Skeletal muscle satellite cell (primary cell): ENCODE data around the gene TPP1. TPM values are rescaled to one million over a fixed set of nuclear protein-coding genes. Genes with fewer than 3 reads are reported as not detected.

Experiments used
- H3K27me3 ChIP-seq: 2 replicates; pipeline ENCODE4 v1.7.0; 2013; ENCODE audit warnings: low read length; ENCODE audit not compliant: control insufficient read depth, insufficient read depth
- H3K36me3 ChIP-seq: 2 replicates; pipeline ENCODE4 v1.7.0; 2013; ENCODE audit warnings: mild to moderate bottlenecking, control low read depth, low read length; ENCODE audit not compliant: insufficient read depth
- H3K4me1 ChIP-seq: 2 replicates; pipeline ENCODE4 v1.7.0; 2013; ENCODE audit warnings: low read length; ENCODE audit not compliant: control insufficient read depth, insufficient read depth
- H3K4me2 ChIP-seq: 2 replicates; pipeline ENCODE4 v1.7.0; 2013; ENCODE audit warnings: mild to moderate bottlenecking, low read length
- H3K4me3 ChIP-seq: 2 replicates; pipeline ENCODE4 v1.7.0; 2013; ENCODE audit warnings: low read length
- H3K9ac ChIP-seq: 2 replicates; pipeline ENCODE4 v1.7.0; 2013; ENCODE audit warnings: mild to moderate bottlenecking, low read depth, low read length, moderate library complexity
- H3K9me3 ChIP-seq: replicated peaks from 2 replicates; pipeline ENCODE4 v1.7.0; 2013; ENCODE audit warnings: mild to moderate bottlenecking, control low read depth, low read length
- total RNA-seq: library from RNA; depleted of rRNA; stranded (reverse); fragments of >200 nt; gene quantifications from 2 replicates; pipeline ENCODE4 v1.2.3, GENCODE V29; 2012; rRNA removed

Gene TPP1
- 60.9 and 62.9 TPM in 2 replicates for total RNA-seq

GRCh38 chr11:6619004-6619745 is at the start of gene TPP1:
TPP1 (minus strand) TSS chr11:6619422; CDS start chr11:6619400, 22 bp downstream.
- Histone ChIP-seq H3K36me3 (peaks cover 17% of the 10 kb centered on the region), H3K4me2 (peak within 1 kb of the TSS; percentile 95), H3K4me3 (peak within 1 kb of the TSS; percentile 92), H3K9ac (peak within 1 kb of the TSS; percentile 88), H3K27me3 (no peaks in the 10 kb centered on the region), H3K4me1 (peaks cover 18% of the 10 kb centered on the region), H3K9me3 (no peaks in the 10 kb centered on the region)

- H3K9me3 ChIP-seq, result no peaks in the 10 kb centered on the region
- no peaks in the 10 kb centered on the region for H3K36me3 ChIP-seq
- no peaks in the 10 kb centered on the region for H3K4me1 ChIP-seq
- H3K27me3 ChIP-seq, result no peaks in the 10 kb centered on the region
- no peak overlapping the region for H3K4me3 ChIP-seq
- no peak overlapping the region for H3K9ac ChIP-seq
- no peak overlapping the region for H3K4me2 ChIP-seq
These were observed 48.6 kb upstream of the TPP1 start for GRCh38 chr11:6667733-6668374.

GRCh38 chr11:6666302-6667183 is 47.3 kb upstream of the TPP1 start:
- Histone ChIP-seq H3K4me3 (no peak overlapping the region), H3K4me1 (no peaks in the 10 kb centered on the region), H3K4me2 (no peak overlapping the region), H3K27me3 (no peaks in the 10 kb centered on the region), H3K9ac (no peak overlapping the region), H3K36me3 (no peaks in the 10 kb centered on the region), H3K9me3 (no peaks in the 10 kb centered on the region)

- H3K4me2 ChIP-seq, result no peak overlapping the region
- H3K4me3 ChIP-seq, result no peak overlapping the region
- no peak overlapping the region for H3K9ac ChIP-seq
- peaks cover 5% of the 10 kb centered on the region for H3K27me3 ChIP-seq
- no peaks in the 10 kb centered on the region for H3K4me1 ChIP-seq
- H3K9me3 ChIP-seq, result no peaks in the 10 kb centered on the region
- no peaks in the 10 kb centered on the region for H3K36me3 ChIP-seq
These were observed 45.3 kb upstream of the TPP1 start for GRCh38 chr11:6664551-6664950.

GRCh38 chr11:6663794-6664469 is 44.7 kb upstream of the TPP1 start:
- Histone ChIP-seq H3K27me3 (peaks cover 10% of the 10 kb centered on the region), H3K36me3 (no peaks in the 10 kb centered on the region), H3K9ac (no peak overlapping the region), H3K4me3 (no peak overlapping the region), H3K4me1 (no peaks in the 10 kb centered on the region), H3K9me3 (no peaks in the 10 kb centered on the region), H3K4me2 (no peak overlapping the region)

- Histone ChIP-seq H3K4me3 (no peak overlapping the region), H3K4me1 (no peaks in the 10 kb centered on the region), H3K9me3 (no peaks in the 10 kb centered on the region), H3K9ac (no peak overlapping the region), H3K27me3 (peaks cover 40% of the 10 kb centered on the region), H3K4me2 (no peak overlapping the region), H3K36me3 (no peaks in the 10 kb centered on the region)
These were observed 41.5 kb upstream of the TPP1 start for GRCh38 chr11:6660712-6661111.

- no peak overlapping the region for H3K4me3 ChIP-seq
- H3K9ac ChIP-seq, result no peak overlapping the region
- H3K36me3 ChIP-seq, result no peaks in the 10 kb centered on the region
- no peak overlapping the region for H3K4me2 ChIP-seq
- no peaks in the 10 kb centered on the region for H3K9me3 ChIP-seq
- H3K4me1 ChIP-seq, result peaks cover 3% of the 10 kb centered on the region
- H3K27me3 ChIP-seq, result peaks cover 55% of the 10 kb centered on the region
These were observed 39.4 kb upstream of the TPP1 start for GRCh38 chr11:6658647-6659046.

- H3K27me3 ChIP-seq, result peaks cover 68% of the 10 kb centered on the region
- H3K36me3 ChIP-seq, result no peaks in the 10 kb centered on the region
- H3K4me2 ChIP-seq, result no peak overlapping the region
- peaks cover 3% of the 10 kb centered on the region for H3K4me1 ChIP-seq
- no peak overlapping the region for H3K9ac ChIP-seq
- H3K4me3 ChIP-seq, result no peak overlapping the region
- no peaks in the 10 kb centered on the region for H3K9me3 ChIP-seq
These were observed 38.1 kb upstream of the TPP1 start for GRCh38 chr11:6657346-6657745.

- H3K4me1 ChIP-seq, result peaks cover 3% of the 10 kb centered on the region
- H3K9me3 ChIP-seq, result no peaks in the 10 kb centered on the region
- no peaks in the 10 kb centered on the region for H3K36me3 ChIP-seq
- no peak overlapping the region for H3K4me3 ChIP-seq
- H3K27me3 ChIP-seq, result peaks cover 72% of the 10 kb centered on the region
- no peak overlapping the region for H3K9ac ChIP-seq
- no peak overlapping the region for H3K4me2 ChIP-seq
These were observed 37.7 kb upstream of the TPP1 start for GRCh38 chr11:6656936-6657335.

GRCh38 chr11:6656584-6656915 is 37.3 kb upstream of the TPP1 start:
- H3K4me3 ChIP-seq, result no peak overlapping the region
- no peak overlapping the region for H3K9ac ChIP-seq

More at GRCh38 chr11:6656584-6656915, 37.3 kb upstream of the TPP1 start:
- peaks cover 3% of the 10 kb centered on the region for H3K4me1 ChIP-seq
- H3K9me3 ChIP-seq, result no peaks in the 10 kb centered on the region
- no peaks in the 10 kb centered on the region for H3K36me3 ChIP-seq
- peaks cover 75% of the 10 kb centered on the region for H3K27me3 ChIP-seq
- H3K4me2 ChIP-seq, result no peak overlapping the region
